Measurements from ENCODE around the gene GYS1. TPM values are rescaled to one million over a fixed set of nuclear protein-coding genes. Genes with fewer than 3 reads are reported as not detected.

GYS1 gene
- polyA plus RNA-seq, 1 donor from 2014 or later, result 12.9 TPM

DNA sequence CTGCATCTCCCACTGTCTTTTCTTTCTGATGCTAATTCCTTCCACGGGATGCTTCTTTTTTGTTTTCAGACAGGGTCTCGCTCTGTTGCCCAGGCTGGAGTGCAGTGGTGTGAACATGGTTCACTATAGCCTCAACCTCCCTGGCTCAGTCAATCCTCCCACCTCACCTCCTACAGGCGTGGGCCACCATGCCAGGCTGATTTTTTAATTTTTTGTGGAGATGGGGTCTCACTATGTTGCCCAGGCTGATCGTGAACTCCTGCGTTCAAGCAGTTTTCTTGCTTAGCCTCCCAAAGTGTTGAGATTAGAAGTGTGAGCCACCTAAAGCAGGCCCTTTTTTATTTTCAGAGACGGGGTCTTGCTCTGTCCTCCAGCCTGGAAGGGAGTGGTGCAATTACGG is 4.8 kb downstream of the GYS1 start:
- Histone ChIP-seq H3F3A (ENCODE audit: insufficient read depth, low read length, poor library complexity, severe bottlenecking) (peaks cover 4% of the 10 kb centered on the region), H4K20me1 (ENCODE audit: insufficient read depth) (no peaks in the 10 kb centered on the region), H3K9me3 (ENCODE audit: low read length) (no peaks in the 10 kb centered on the region), H3K9ac (ENCODE audit: low read length) (no peak overlapping the region), H3K27me3 (ENCODE audit: insufficient read depth, low read depth, low read length) (no peaks in the 10 kb centered on the region), H3K4me3 (ENCODE audit: low read length) (no peak overlapping the region), H2AFZ (ENCODE audit: low read depth, low read length) (no peak overlapping the region), H3K9me2 (ENCODE audit: insufficient read depth, low read length) (no peaks in the 10 kb centered on the region), H3K27ac (ENCODE audit: low read length) (no peak overlapping the region), H3K36me3 (ENCODE audit: insufficient read depth, low read length) (no peaks in the 10 kb centered on the region), H3K79me2 (replicated peaks; ENCODE audit: insufficient read depth, low read length) (peaks cover 6% of the 10 kb centered on the region), H3K4me2 (ENCODE audit: low read length) (no peak overlapping the region)
- TF ChIP-seq EZH2 (IDR thresholded peaks at IDR 0.05; ENCODE audit: borderline replicate concordance, insufficient read depth, low read length, poor library complexity, severe bottlenecking) (no peak), SMC3 (conservative IDR thresholded peaks at IDR 0.05; ENCODE audit: poor library complexity) (no peak), MXI1 (conservative IDR thresholded peaks at IDR 0.05; ENCODE audit: poor library complexity, severe bottlenecking) (no peak), CTCF (IDR thresholded peaks at IDR 0.05; ENCODE audit: poor library complexity, severe bottlenecking) (no peak), RAD21 (conservative IDR thresholded peaks at IDR 0.05) (no peak), REST (IDR thresholded peaks at IDR 0.05; ENCODE audit: borderline replicate concordance) (no peak), POLR2AphosphoS5 (IDR thresholded peaks at IDR 0.05) (no peak), EP300 (conservative IDR thresholded peaks at IDR 0.05; ENCODE audit: poor library complexity, severe bottlenecking) (no peak), TAF1 (IDR thresholded peaks at IDR 0.05; ENCODE audit: low read depth) (no peak)

GRCh38 chr19:48987323-48987722 is 5.8 kb downstream of the GYS1 start:
- TF ChIP-seq EZH2 (IDR thresholded peaks at IDR 0.05; ENCODE audit: borderline replicate concordance, insufficient read depth, low read length, poor library complexity, severe bottlenecking) (no peak), RAD21 (conservative IDR thresholded peaks at IDR 0.05) (no peak), MXI1 (conservative IDR thresholded peaks at IDR 0.05; ENCODE audit: poor library complexity, severe bottlenecking) (no peak), CTCF (IDR thresholded peaks at IDR 0.05; ENCODE audit: poor library complexity, severe bottlenecking) (no peak), EP300 (conservative IDR thresholded peaks at IDR 0.05; ENCODE audit: poor library complexity, severe bottlenecking) (no peak), REST (IDR thresholded peaks at IDR 0.05; ENCODE audit: borderline replicate concordance) (no peak), TAF1 (IDR thresholded peaks at IDR 0.05; ENCODE audit: low read depth) (no peak)
- H3K27ac ChIP-seq (ENCODE audit: low read length), result no peak overlapping the region
- H3K9me2 ChIP-seq (ENCODE audit: insufficient read depth, low read length), result no peaks in the 10 kb centered on the region
- H3F3A ChIP-seq (ENCODE audit: insufficient read depth, low read length, poor library complexity, severe bottlenecking), result no peaks in the 10 kb centered on the region
- no peaks in the 10 kb centered on the region for H3K27me3 ChIP-seq (ENCODE audit: insufficient read depth, low read depth, low read length)
- no peaks in the 10 kb centered on the region for H3K36me3 ChIP-seq (ENCODE audit: insufficient read depth, low read length)
- no peak overlapping the region for H3K4me2 ChIP-seq (ENCODE audit: low read length)
- no peak overlapping the region for H3K4me3 ChIP-seq (ENCODE audit: low read length)
- no peaks in the 10 kb centered on the region for H4K20me1 ChIP-seq (ENCODE audit: insufficient read depth)
- peaks cover 6% of the 10 kb centered on the region for H3K79me2 ChIP-seq (replicated peaks; ENCODE audit: insufficient read depth, low read length)
- no peaks in the 10 kb centered on the region for H3K9me3 ChIP-seq (ENCODE audit: low read length)
- H2AFZ ChIP-seq (ENCODE audit: low read depth, low read length), result no peak overlapping the region
- H3K9ac ChIP-seq (ENCODE audit: low read length), result no peak overlapping the region
